HCT116 (cell line): ENCODE measurements around the gene MADD. TPM values are rescaled to one million over a fixed set of nuclear protein-coding genes. Genes with fewer than 3 reads are reported as not detected.

Experiments
- ATAC-seq: fragments of 200-7000 bp; cut with Tn5 transposase; 2 replicates; pipeline ENCODE4 v1.9.1; 2020; ENCODE audit warnings: mild to moderate bottlenecking, moderate library complexity
- BruUV-seq: library from RNA; stranded (reverse); fragments of 400-500 nt; replicated peaks from 2 replicates; lab custom pipeline; 2021; lab: Mats Ljungman, UMichigan
- CTCF ChIA-PET: fragments of 300-600 bp; sonication (Branson Sonifier 250); formaldehyde crosslinking; loops from one replicate; lab custom pipeline; 2021; ENCODE audit warnings: antibody characterized with exemption; lab: Charles Lee
- POLR2A ChIA-PET: fragments of 300-600, 350-600 bp; sonication (Branson Sonifier 250); formaldehyde crosslinking; loops from one replicate; lab custom pipeline; 2021; ENCODE audit warnings: antibody characterized with exemption; lab: Charles Lee
- RAD21 ChIA-PET, 2 experiments: fragments of 300-600 bp; sonication (Branson Sonifier 250); formaldehyde crosslinking; loops; one replicate each; lab custom pipeline; 2023; ENCODE audit warnings: low total read pairs in 2 of 2; ENCODE audit not compliant: uncharacterized antibody in 2 of 2, unreplicated experiment in 2 of 2, low non-redundant PET in 1 of 2; lab: Charles Lee
- DNase-seq: peaks from one replicate; pipeline ENCODE4 v3.0.0-alpha.2; 2010; ENCODE audit warnings: low read depth, low spot score
- H2AFZ ChIP-seq: fragments of 200-600 bp; shearing (Covaris generic), sonication (generic); 2 replicates; pipeline ENCODE4 v1.6.1; 2017; ENCODE audit warnings: low read depth, mixed run types, mixed read lengths, antibody characterized with exemption, low read length; ENCODE audit not compliant: poor library complexity, severe bottlenecking
- H3K27ac ChIP-seq: 2 replicates; pipeline ENCODE4 v1.5.1; 2012; ENCODE audit warnings: low read depth, low read length
- H3K27me3 ChIP-seq: fragments of 200-600 bp; sonication (generic); 2 replicates; pipeline ENCODE4 v1.6.1; 2016; ENCODE audit warnings: mixed run types, low read length, mixed read lengths; ENCODE audit not compliant: insufficient read depth
- H3K36me3 ChIP-seq, 2 experiments: fragments of 200-500 bp in 1 of 2; fragments of 200-600 bp in 1 of 2; sonication (Bioruptor generic) in 1 of 2; sonication (generic) in 1 of 2; 2 replicates each; pipeline versions ENCODE4 v1.5.1 to v1.6.1; 2014 to 2016; ENCODE audit warnings: low read length in 2 of 2, inconsistent platforms in 1 of 2, mixed read lengths in 1 of 2, mixed run types in 1 of 2; ENCODE audit not compliant: insufficient read depth in 2 of 2, control insufficient read depth in 1 of 2
- H3K4me1 ChIP-seq, 2 experiments: fragments of 200-600 bp in 1 of 2; sonication (generic) in 1 of 2; 2 replicates each; pipeline versions ENCODE4 v1.5.1 to v1.6.1; 2012 to 2017; ENCODE audit warnings: low read length in 2 of 2, inconsistent platforms in 1 of 2, mild to moderate bottlenecking in 1 of 2, mixed read lengths in 1 of 2, mixed run types in 1 of 2, moderate library complexity in 1 of 2; ENCODE audit not compliant: insufficient read depth in 2 of 2, control insufficient read depth in 1 of 2
- H3K4me2 ChIP-seq: fragments of 200-600 bp; sonication (generic); 2 replicates; pipeline ENCODE4 v1.6.1; 2017; ENCODE audit warnings: mixed run types, low read length, mixed read lengths
- H3K4me3 ChIP-seq, 2 experiments: fragments of 200-600 bp in 1 of 2; sonication (generic) in 1 of 2; replicated peaks in 1 of 2; 2 replicates each; pipeline ENCODE4 v1.5.1; 2011 to 2016; ENCODE audit warnings: low read length in 2 of 2, control low read depth in 1 of 2, low read depth in 1 of 2, mild to moderate bottlenecking in 1 of 2, mixed read lengths in 1 of 2, mixed run types in 1 of 2
- H3K79me2 ChIP-seq: fragments of 200-600 bp; sonication (generic); 2 replicates; pipeline ENCODE4 v1.6.1; 2017; ENCODE audit warnings: mild to moderate bottlenecking, mixed run types, low read length, moderate library complexity, mixed read lengths; ENCODE audit not compliant: insufficient read depth
- H3K9ac ChIP-seq: fragments of 200-600 bp; sonication (generic); 2 replicates; pipeline ENCODE4 v1.6.1; 2016; ENCODE audit warnings: low read length, mixed read lengths
- H3K9me2 ChIP-seq: fragments of 200-600 bp; sonication (generic), shearing (Covaris generic); 2 replicates; pipeline ENCODE4 v1.6.1; 2017; ENCODE audit warnings: mixed run types, mild to moderate bottlenecking, moderate library complexity; ENCODE audit not compliant: insufficient read depth
- H3K9me3 ChIP-seq, 2 experiments: fragments of 200-500 bp in 1 of 2; fragments of 200-600 bp in 1 of 2; sonication (Bioruptor generic) in 1 of 2; sonication (generic) in 1 of 2; 2 replicates each; pipeline ENCODE4 v1.6.1; 2014 to 2017; ENCODE audit warnings: low read length in 2 of 2, mixed read lengths in 2 of 2, inconsistent platforms in 1 of 2, low read depth in 1 of 2, mild to moderate bottlenecking in 1 of 2, mixed run types in 1 of 2, moderate library complexity in 1 of 2; ENCODE audit not compliant: control insufficient read depth in 1 of 2, insufficient read depth in 1 of 2
- H4K20me1 ChIP-seq: fragments of 200-600 bp; sonication (generic), shearing (Covaris generic); 2 replicates; pipeline ENCODE4 v1.6.1; 2017; ENCODE audit warnings: mixed run types, mild to moderate bottlenecking, moderate library complexity; ENCODE audit not compliant: insufficient read depth
- ATF3 ChIP-seq: IDR thresholded peaks from 2 replicates; pipeline ENCODE4 v1.6.1; 2012
- CTCF ChIP-seq, 3 experiments: fragments of 200-600 bp in 1 of 3; sonication (generic) in 1 of 3; IDR thresholded peaks in 2 of 3; conservative IDR thresholded peaks in 1 of 3; 2 replicates each; pipeline ENCODE4 v1.5.1; 2012 to 2017; ENCODE audit warnings: low read depth in 2 of 3, low read length in 2 of 3, antibody characterized with exemption in 1 of 3, borderline replicate concordance in 1 of 3, control low read depth in 1 of 3, mild to moderate bottlenecking in 1 of 3, mixed read lengths in 1 of 3, mixed run types in 1 of 3, moderate library complexity in 1 of 3; ENCODE audit not compliant: insufficient read depth in 1 of 3
- ELF1 ChIP-seq: IDR thresholded peaks from 2 replicates; pipeline ENCODE4 v1.6.1; 2012; ENCODE audit warnings: low read depth, borderline replicate concordance
- EZH2 ChIP-seq: fragments of 200-600 bp; sonication (generic); IDR thresholded peaks from 2 replicates; pipeline ENCODE4 v1.6.1; 2017; ENCODE audit warnings: antibody characterized with exemption, mixed run types
- EZH2phosphoT487 ChIP-seq: fragments of 200-600 bp; IDR thresholded peaks from 2 replicates; pipeline ENCODE4 v1.6.1; 2018; ENCODE audit warnings: antibody characterized with exemption, borderline replicate concordance
- FOSL1 ChIP-seq: IDR thresholded peaks from 2 replicates; pipeline ENCODE4 v1.6.1; 2012; ENCODE audit warnings: low read depth
- MAX ChIP-seq: IDR thresholded peaks from 2 replicates; pipeline ENCODE4 v1.6.1; 2012
- POLR2A ChIP-seq: IDR thresholded peaks from 2 replicates; pipeline ENCODE4 v1.7.0; 2011; ENCODE audit warnings: borderline replicate concordance; ENCODE audit not compliant: insufficient read depth, insufficient read length; ENCODE audit errors: extremely low read depth
- POLR2AphosphoS5 ChIP-seq: IDR thresholded peaks from 2 replicates; pipeline ENCODE4 v1.6.1; 2011; ENCODE audit warnings: mild to moderate bottlenecking, low read depth, low read length, moderate library complexity
- RAD21 ChIP-seq: IDR thresholded peaks from 2 replicates; pipeline ENCODE4 v1.6.1; 2012; ENCODE audit warnings: low read depth, mild to moderate bottlenecking
- REST ChIP-seq: IDR thresholded peaks from 2 replicates; pipeline ENCODE4 v1.6.1; 2012; ENCODE audit warnings: low read depth
- SIN3A ChIP-seq: IDR thresholded peaks from 2 replicates; pipeline ENCODE4 v1.6.1; 2012; ENCODE audit warnings: low read depth
- SP1 ChIP-seq: IDR thresholded peaks from 2 replicates; pipeline ENCODE4 v1.6.1; 2012; ENCODE audit warnings: low read depth
- SRF ChIP-seq: IDR thresholded peaks from 2 replicates; pipeline ENCODE4 v1.6.1; 2012; ENCODE audit warnings: low read depth
- YY1 ChIP-seq: IDR thresholded peaks from 2 replicates; pipeline ENCODE4 v1.6.1; 2011; ENCODE audit warnings: low read length, low read depth, moderate library complexity, mild to moderate bottlenecking; ENCODE audit not compliant: insufficient replicate concordance; ENCODE audit errors: extremely low read depth
- ZBTB33 ChIP-seq: IDR thresholded peaks from 2 replicates; pipeline ENCODE4 v1.6.1; 2011; ENCODE audit warnings: mild to moderate bottlenecking, low read length, moderate library complexity; ENCODE audit not compliant: insufficient replicate concordance; ENCODE audit errors: extremely low read depth
- ZFX ChIP-seq: fragments of 450-650 bp; IDR thresholded peaks from 2 replicates; pipeline ENCODE4 v1.6.1; 2017
- ZNF274 ChIP-seq: fragments of 200-500 bp; sonication (Bioruptor generic); IDR thresholded peaks from 2 replicates; pipeline ENCODE4 v1.6.1; 2014; ENCODE audit warnings: mild to moderate bottlenecking, low read depth, low read length, inconsistent platforms
- intact Hi-C: fragments of 100-400 bp; cut with micrococcal nuclease; formaldehyde crosslinking; loops from 2 replicates; pipeline ENCODE4 v1.10.0; 2022
- total RNA-seq: library from RNA; stranded (reverse); gene quantifications from one replicate; pipeline ENCODE4 v1.2.1, GENCODE V29; 2021; ENCODE audit not compliant: unreplicated experiment

Gene MADD
- total RNA-seq, 1 experiment from 2014 or later: 37.1 TPM

GRCh38 chr11:47288066-47288465, 18.1 kb downstream of the MADD start:
- ATAC-seq: no peak
- H3K36me3 ChIP-seq: peaks cover 36 to 45% of the 10 kb centered on the region in 2 experiments
- H3K4me2 ChIP-seq: no peak overlapping the region
- H3K9me2 ChIP-seq: no peaks in the 10 kb centered on the region
- H3K9ac ChIP-seq: no peak overlapping the region
- no peak for DNase-seq
- intact Hi-C loops: no loop called here
- H2AFZ ChIP-seq: no peak overlapping the region
- POLR2A ChIA-PET: no interaction called here
- no peak overlapping the region for H3K4me3 ChIP-seq
- no peaks in the 10 kb centered on the region for H4K20me1 ChIP-seq
- RAD21 ChIA-PET: no interaction called here
- BruUV-seq: no TSS peak
- no peaks in the 10 kb centered on the region for H3K27me3 ChIP-seq
- H3K27ac ChIP-seq: no peak overlapping the region
- H3K4me1 ChIP-seq: no peaks in the 10 kb centered on the region
- CTCF ChIA-PET: no interaction called here
- no peak for TF ChIP-seq EZH2phosphoT487
- TF ChIP-seq REST: no peak
- TF ChIP-seq SP1: no peak
- no peak for TF ChIP-seq ELF1
- TF ChIP-seq POLR2AphosphoS5: no peak
- no peak for TF ChIP-seq POLR2A
- TF ChIP-seq ZNF274: no peak
- no peak for TF ChIP-seq MAX
- no peak for TF ChIP-seq CTCF (IDR thresholded peaks at IDR 0.05 in 2 of 3, conservative IDR thresholded peaks at IDR 0.05 in 1 of 3; ENCODE audit: borderline replicate concordance in 1 of 3, insufficient read depth in 1 of 3, low read depth in 2 of 3, low read length in 2 of 3)
- no peak for TF ChIP-seq YY1
- TF ChIP-seq RAD21: no peak
- no peak for TF ChIP-seq SIN3A
- TF ChIP-seq ZBTB33: no peak
- TF ChIP-seq FOSL1: no peak
- TF ChIP-seq ATF3: no peak
- no peak for TF ChIP-seq EZH2
- no peak for TF ChIP-seq SRF
- no peak for TF ChIP-seq ZFX
- H3K79me2 ChIP-seq: no peaks in the 10 kb centered on the region
- H3K9me3 ChIP-seq: no peaks in the 10 kb centered on the region
